ENCODE measurements around the gene KIF16B.
"Not testable (repeated sequence)": the region's sequence is repeated elsewhere in the genome, so short reads cannot be mapped to it uniquely, and the experiment has no call there.

The KIF16B gene

GRCh38 chr20:16553684-16554083 is 19.6 kb downstream of the KIF16B start:
- no peak for DNase-seq (ENCODE audit: low read depth, low spot score)

- DNase-seq (ENCODE audit: low read depth, low spot score), result no peak
Observed at GRCh38 chr20:16553101-16553500, 20.1 kb downstream of the KIF16B start.

GRCh38 chr20:16552015-16552414 is 21.2 kb downstream of the KIF16B start:
- no peak for DNase-seq (ENCODE audit: low read depth, low spot score)

GRCh38 chr20:16551607-16552006 is 21.6 kb downstream of the KIF16B start:
- DNase-seq (ENCODE audit: low read depth, low spot score), result no peak

GRCh38 chr20:16548068-16548672 is 25.1 kb downstream of the KIF16B start:
- no peak for DNase-seq (ENCODE audit: low read depth, low spot score)

GRCh38 chr20:16544949-16545348 is 28.3 kb downstream of the KIF16B start:
- DNase-seq (ENCODE audit: low read depth, low spot score), result no peak

GRCh38 chr20:16542477-16542876 is 30.8 kb downstream of the KIF16B start:
- DNase-seq (ENCODE audit: low read depth, low spot score), result no peak

GRCh38 chr20:16541878-16542277 is 31.4 kb downstream of the KIF16B start:
- DNase-seq (ENCODE audit: low read depth, low spot score), result no peak

- no peak for DNase-seq (ENCODE audit: low read depth, low spot score)
Observed at GRCh38 chr20:16541226-16541625, 32.0 kb downstream of the KIF16B start.

- DNase-seq (ENCODE audit: low read depth, low spot score), result no peak
Observed at GRCh38 chr20:16539280-16540021, 33.8 kb downstream of the KIF16B start.

- DNase-seq (ENCODE audit: low read depth, low spot score), result no peak
Observed at GRCh38 chr20:16538779-16539178, 34.5 kb downstream of the KIF16B start.

GRCh38 chr20:16537918-16538317 is 35.3 kb downstream of the KIF16B start:
- DNase-seq (ENCODE audit: low read depth, low spot score), result no peak

- no peak for DNase-seq (ENCODE audit: low read depth, low spot score)
Observed at GRCh38 chr20:16537025-16537665, 36.1 kb downstream of the KIF16B start.

GRCh38 chr20:16535277-16535676 is 38.0 kb downstream of the KIF16B start:
- DNase-seq (ENCODE audit: low read depth, low spot score), result no peak

GRCh38 chr20:16533502-16533901 is 39.7 kb downstream of the KIF16B start:
- no peak for DNase-seq (ENCODE audit: low read depth, low spot score)

- DNase-seq (ENCODE audit: low read depth, low spot score), result no peak
Observed at GRCh38 chr20:16531485-16531884, 41.8 kb downstream of the KIF16B start.

- DNase-seq (ENCODE audit: low read depth, low spot score), result no peak
Observed at GRCh38 chr20:16530201-16530681, 43.0 kb downstream of the KIF16B start.

- no peak for DNase-seq (ENCODE audit: low read depth, low spot score)
Observed at GRCh38 chr20:16528078-16528477, 45.2 kb downstream of the KIF16B start.

- no peak for DNase-seq (ENCODE audit: low read depth, low spot score)
Observed at GRCh38 chr20:16527438-16527837, 45.8 kb downstream of the KIF16B start.

GRCh38 chr20:16526433-16527380 is 46.5 kb downstream of the KIF16B start:
- no peak for DNase-seq (ENCODE audit: low read depth, low spot score)

- not testable (repeated sequence) for DNase-seq (ENCODE audit: low read depth, low spot score)
Observed at GRCh38 chr20:16522651-16523050, 50.6 kb downstream of the KIF16B start.

GRCh38 chr20:16520154-16520553 is 53.1 kb downstream of the KIF16B start:
- no peak for DNase-seq (ENCODE audit: low read depth, low spot score)

Measured in activated naive CD8-positive, alpha-beta T cell treated with anti-CD3 and anti-CD28 coated beads, Interleukin-2, amount 50 U/mL, for 16 hours (primary cell).